Measurements from ENCODE around the gene LMO2.
"Not testable (repeated sequence)": the region's sequence is repeated elsewhere in the genome, so short reads cannot be mapped to it uniquely, and the experiment has no call there.

The LMO2 gene

DNA sequence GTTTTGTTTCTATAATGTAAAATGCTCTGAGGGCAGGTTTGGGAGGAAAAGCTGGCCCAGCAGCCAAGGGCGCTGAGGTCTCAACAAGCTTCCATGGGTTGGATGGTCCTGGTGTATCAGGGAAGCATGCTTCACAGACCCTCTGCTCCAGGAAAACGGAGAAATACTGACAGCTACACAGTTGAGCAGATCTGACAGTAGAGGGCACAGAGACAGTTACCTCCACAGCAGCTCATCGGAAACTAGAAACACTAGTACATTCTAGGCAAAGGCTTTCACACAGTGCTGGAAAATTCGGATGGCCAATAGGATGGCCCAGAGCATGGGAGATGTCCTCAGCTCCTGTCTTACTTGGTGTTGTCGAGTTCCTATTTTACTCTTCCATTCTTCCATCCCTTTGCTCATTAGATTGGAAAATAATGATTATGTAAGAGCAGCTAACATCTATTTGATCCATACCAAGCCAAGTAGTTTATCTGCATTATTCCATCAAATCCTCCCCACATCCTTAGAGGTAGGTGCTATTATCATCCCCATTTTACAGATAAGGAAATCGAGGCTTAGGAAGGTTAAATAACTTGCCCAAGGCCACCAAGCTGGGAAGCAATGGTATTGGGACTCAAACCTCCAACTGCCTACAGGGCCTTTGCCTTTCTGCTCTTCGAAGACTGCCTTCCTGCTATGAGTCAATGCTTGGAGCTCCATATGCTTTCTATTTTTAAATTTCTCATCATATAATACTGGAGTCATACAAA lies 28.3 kb downstream of the LMO2 start:
- DNase-seq (ENCODE audit: low read depth in 2 of 2, low spot score in 1 of 2): no peak

DNA sequence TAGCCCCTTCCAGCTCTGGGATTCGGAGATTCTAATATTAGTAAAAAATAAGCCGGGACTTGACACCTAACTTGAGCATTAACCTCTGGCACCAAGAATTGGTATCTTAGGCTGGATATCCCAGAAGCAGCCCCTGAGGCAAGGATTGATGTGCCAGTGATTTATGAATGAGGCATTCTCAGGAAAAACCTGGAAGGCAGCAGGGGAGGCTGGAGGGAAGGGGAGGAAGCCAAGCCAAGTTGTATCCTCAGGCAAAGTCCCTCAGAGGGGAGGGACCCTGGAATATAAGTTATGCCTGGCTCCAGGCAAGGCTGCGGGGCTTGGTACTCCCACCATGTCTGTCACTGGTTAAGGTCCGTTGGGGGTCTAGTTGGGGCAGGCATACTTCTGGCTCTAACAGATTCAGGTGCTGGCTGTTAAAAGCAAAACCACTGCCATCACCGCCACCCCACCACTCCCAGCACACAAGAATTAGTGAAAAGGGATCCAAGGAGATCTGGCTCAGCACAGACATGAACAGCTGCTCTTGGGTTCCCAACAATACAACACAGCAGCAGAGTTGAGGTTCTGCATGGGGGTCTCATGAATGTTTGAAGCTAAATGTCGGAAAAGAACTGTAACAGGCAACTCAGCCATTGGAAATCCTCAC lies 29.8 kb downstream of the LMO2 start:
- no peak for DNase-seq (ENCODE audit: low read depth in 2 of 2, low spot score in 1 of 2)

- no peak for DNase-seq (ENCODE audit: low read depth in 2 of 2, low spot score in 1 of 2)
Measured at GRCh38 chr11:33861386-33861785, 30.5 kb downstream of the LMO2 start.

GRCh38 chr11:33860926-33861325 lies 30.9 kb downstream of the LMO2 start:
- DNase-seq (ENCODE audit: low read depth in 2 of 2, low spot score in 1 of 2): no peak

DNA sequence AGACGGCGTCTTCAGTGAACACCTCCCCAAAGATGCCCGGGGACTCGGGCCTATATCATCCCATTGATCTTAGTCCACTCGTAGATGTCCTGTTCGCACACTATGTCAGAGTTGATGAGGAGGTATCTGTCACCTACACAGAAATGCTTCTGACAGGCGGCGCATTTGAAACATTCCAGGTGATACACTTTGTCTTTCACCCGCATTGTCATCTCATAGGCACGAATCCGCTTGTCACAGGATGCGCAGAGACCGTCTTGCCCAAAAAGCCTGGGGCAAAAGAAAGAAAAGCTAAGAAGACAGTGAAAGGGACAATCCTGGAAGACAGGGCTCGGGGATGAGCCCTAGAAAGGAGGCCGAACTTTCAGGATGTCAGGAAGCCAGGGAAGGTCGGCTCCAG lies 32.6 kb downstream of the LMO2 start:
- no peak for DNase-seq (ENCODE audit: low read depth in 2 of 2, low spot score in 1 of 2)

- peak; percentile 47 to 69 for DNase-seq (ENCODE audit: low read depth in 2 of 2, low spot score in 1 of 2)
Measured at GRCh38 chr11:33857933-33858371, 33.9 kb downstream of the LMO2 start.

DNA sequence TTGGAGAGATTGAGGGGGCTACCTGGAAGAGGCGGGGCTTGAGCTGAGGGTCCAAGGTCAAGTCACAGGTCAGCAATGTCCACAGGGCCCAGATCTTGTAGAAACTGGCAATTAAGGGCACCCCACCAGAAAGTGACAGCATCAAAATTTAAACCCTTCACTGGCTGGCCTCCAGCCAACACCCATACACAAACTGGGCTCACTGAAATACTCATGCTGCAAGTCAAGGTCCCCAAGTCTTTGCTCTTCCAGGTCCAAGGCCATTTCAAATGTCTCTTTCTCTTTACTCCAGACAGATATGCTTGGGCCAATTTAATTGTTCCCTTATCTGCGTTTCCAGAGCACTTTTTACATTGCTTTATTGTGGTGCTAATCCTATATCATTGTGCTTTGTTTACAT lies 36.4 kb downstream of the LMO2 start:
- no peak for DNase-seq (ENCODE audit: low read depth in 2 of 2, low spot score in 1 of 2)

DNA sequence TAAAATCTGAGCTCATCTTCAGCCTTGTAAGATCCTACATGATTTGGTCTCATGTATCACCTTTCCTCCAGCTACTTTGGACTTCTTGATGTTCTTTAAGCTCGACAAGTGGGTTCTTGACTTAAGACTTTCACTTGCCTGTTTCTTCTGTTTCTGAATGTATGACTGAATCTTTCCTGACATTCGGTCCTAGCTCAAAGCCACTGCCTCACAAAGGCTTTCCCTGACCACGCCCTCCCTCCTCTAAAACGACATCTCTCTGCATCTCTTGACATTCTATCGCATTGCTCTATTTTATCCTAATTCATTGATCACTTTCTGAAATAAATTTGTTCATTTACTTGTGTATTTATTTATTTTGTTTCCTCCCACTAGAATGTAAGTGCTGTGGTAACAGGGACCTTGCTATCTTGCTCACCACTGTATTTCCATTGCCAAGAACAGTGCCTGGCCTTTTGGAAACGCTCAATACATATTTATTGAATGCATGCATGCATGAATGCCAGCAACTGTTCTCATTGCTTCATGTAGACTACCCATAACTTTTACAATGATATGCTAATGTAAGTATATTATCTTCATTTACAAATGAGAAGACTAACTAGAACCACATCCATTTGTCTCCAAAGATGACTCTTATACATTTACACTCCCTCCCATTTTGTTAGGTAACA lies 43.0 kb downstream of the LMO2 start:
- no peak for DNase-seq (ENCODE audit: low read depth in 2 of 2, low spot score in 1 of 2)

GRCh38 chr11:33847251-33847650 lies 44.6 kb downstream of the LMO2 start:
- DNase-seq (ENCODE audit: low read depth in 2 of 2, low spot score in 1 of 2): no peak

DNA sequence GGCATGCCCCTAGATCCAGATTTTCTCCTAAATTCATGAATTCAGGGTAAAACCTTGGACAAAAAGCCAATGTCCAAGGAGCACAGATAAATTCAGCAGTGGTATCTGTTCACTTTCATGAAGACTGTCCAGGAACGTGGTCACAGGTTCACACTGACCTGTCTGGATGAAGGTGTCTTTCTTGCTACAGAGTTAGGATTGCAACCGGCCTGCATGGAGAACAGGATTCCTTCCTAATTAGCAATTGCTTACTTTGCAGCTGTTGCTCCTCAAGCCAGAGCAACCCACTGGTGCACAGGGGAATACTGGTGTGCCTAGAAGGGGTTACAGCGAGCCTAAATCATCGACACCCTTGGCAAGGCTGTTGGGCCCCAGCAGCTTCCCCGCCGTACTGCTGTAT lies 47.6 kb downstream of the LMO2 start:
- DNase-seq (ENCODE audit: low read depth in 2 of 2, low spot score in 1 of 2): no peak

DNA sequence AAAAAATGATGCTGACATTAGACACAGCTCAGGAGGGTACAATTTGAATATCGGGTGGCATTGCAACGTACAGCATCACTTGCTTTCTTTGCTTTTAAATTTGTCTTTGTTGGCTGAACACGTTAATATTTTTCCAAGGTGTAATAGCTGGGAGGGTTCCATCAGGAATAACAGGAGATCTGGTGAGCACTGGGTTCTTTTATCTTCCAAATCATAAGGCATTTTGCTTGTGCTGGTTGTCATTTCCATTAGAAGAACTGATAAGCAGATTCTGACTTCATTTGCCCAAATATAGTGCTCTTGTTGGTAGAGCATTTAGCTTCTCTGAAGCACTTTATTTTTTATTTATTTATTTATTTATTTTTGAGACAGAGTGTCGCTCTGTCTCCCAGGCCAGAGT lies 48.9 kb downstream of the LMO2 start:
- DNase-seq (ENCODE audit: low read depth in 2 of 2, low spot score in 1 of 2): no peak

DNA sequence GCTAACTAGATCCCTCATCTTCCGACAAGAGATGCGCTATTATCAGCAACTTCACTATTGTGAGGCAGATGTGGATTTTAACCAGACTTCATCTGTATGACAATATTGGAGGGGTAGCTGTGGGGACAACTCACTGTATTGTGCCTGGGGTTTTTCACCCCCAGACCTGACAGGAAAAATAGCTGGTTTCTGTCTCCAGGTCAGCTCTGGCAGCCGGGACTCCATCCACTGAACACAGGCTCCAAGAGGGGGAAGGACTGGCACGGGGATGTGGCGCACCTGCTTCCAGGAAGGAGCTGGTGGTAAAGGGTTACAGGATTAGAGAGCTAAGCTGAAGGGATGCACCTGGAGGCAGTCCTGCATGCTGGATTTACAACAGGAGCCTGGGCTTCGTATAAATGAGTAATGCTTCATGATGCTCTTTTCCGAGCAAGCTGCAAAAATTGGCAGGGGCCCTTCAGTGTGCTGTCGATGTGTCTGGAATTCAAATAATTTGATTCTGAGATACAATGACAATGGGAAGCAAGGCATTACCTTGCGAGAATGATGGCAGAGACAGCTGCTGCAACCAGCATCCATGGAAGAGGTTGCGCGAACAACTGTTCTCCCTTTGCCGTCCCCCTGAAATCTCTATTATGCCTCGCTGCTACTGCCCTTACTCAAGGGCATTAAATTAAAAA lies 49.5 kb downstream of the LMO2 start:
- no peak for DNase-seq (ENCODE audit: low read depth in 2 of 2, low spot score in 1 of 2)

DNA sequence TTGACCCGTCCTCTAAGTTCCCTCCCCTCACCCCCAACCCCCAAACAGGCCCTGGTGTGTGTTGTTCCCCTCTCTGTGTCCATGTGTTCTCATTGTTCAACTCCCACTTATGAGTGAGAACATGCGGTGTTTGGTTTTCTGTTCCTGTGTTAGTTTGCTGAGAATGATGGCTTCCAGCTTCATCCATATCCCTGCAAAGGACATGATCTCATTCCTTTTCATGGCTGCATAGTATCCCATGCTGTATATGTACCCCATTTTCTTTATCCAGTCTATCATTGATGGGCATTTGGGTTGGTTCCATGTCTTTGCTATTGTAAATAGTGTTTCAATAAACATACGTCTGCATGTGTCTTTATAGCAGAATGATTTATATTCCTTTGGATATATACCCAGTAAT lies 53.6 kb downstream of the LMO2 start:
- DNase-seq (ENCODE audit: low read depth in 2 of 2, low spot score in 1 of 2): not testable (repeated sequence)

DNA sequence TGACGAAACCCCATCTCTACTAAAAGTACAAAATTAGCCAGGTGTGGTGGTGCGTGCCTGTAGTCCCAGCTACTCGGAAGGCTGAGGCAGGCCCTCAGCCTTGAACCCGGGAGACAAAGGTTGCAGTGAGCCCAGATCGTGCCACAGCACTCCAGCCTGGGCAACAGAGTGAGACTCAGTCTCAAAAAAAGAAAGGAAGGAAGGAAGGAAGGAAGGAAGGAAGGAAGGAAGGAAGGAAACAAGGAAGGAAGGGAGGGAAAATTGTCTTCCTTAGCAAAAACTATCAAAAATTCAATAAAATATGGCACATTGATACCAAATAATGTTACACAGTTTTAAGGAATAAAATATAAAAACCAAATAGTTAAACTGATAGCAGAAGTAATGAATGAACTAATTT lies 54.5 kb downstream of the LMO2 start:
- DNase-seq (ENCODE audit: low read depth in 2 of 2, low spot score in 1 of 2): not testable (repeated sequence)

DNA sequence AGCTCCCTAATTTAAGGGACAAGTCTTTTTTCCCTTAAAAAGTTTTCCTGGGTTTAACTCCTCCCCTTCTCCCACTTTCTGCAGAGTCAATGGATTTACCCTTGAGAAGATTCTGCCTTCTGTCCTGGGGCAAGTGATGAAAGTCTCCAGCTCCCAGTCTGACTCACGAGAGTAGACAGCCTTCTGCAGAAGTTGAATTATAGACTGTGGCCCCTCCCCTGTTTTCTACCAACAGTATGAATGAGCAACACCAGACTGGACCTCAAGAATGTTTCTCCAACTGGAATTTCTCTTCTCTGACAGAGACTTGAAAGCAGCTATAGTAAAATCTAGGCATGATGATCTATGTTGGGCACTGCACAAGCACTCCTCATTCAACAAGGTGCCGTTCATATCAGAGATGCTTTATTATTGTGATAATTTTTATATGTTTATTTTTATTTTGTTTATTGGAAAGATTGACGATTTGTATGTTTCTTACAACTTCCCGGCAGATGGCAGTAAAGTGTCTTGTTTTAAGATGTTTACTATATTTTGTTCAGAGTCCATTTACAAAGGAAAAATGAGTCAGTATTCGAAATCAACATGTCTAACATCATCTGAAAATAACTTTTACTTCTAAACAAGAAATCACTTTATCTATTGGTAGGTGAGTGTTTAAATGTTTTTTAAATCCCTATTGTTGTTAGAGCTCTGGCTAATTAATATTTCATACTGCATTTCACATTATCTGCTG lies 56.6 kb downstream of the LMO2 start:
- DNase-seq (ENCODE audit: low read depth in 2 of 2, low spot score in 1 of 2): no peak

GRCh38 chr11:33832676-33833075 lies 59.2 kb downstream of the LMO2 start:
- no peak for DNase-seq (ENCODE audit: low read depth in 2 of 2, low spot score in 1 of 2)

GRCh38 chr11:33830903-33831648 lies 60.8 kb downstream of the LMO2 start:
- no peak for DNase-seq (ENCODE audit: low read depth in 2 of 2, low spot score in 1 of 2)

GRCh38 chr11:33829430-33830141 lies 62.3 kb downstream of the LMO2 start:
- DNase-seq (ENCODE audit: low read depth in 2 of 2, low spot score in 1 of 2): peak in 1 of 2 donors; percentile 11

GRCh38 chr11:33828604-33829429 lies 63.1 kb downstream of the LMO2 start:
- DNase-seq (ENCODE audit: low read depth in 2 of 2, low spot score in 1 of 2): no peak
